Measurements from ENCODE around the gene IKZF5. TPM values are rescaled to one million over a fixed set of nuclear protein-coding genes. Genes with fewer than 3 reads are reported as not detected.

IKZF5 gene
- total RNA-seq, 1 experiment from 2014 or later = 8.6 TPM

- H3K4me3 ChIP-seq (ENCODE audit: low read depth in 2 of 2, low read length in 2 of 2) = peak overlapping the region; percentile 87 to 91
- no peaks in the 10 kb centered on the region for H3K27me3 ChIP-seq (ENCODE audit: control insufficient read depth, insufficient read depth, low read length)
- no peak for TF ChIP-seq TCF7L2 (IDR thresholded peaks at IDR 0.05; ENCODE audit: low read depth, low read length)
- no peak for TF ChIP-seq CTCF (IDR thresholded peaks at IDR 0.05)
- no peak for TF ChIP-seq REST (IDR thresholded peaks at IDR 0.05; ENCODE audit: insufficient read depth in 1 of 2, low read depth in 2 of 2, low read length in 1 of 2)
- TF ChIP-seq POLR2AphosphoS5 (IDR thresholded peaks at IDR 0.05; ENCODE audit: low read depth, low read length) = no peak
- TF ChIP-seq SIN3A (IDR thresholded peaks at IDR 0.05; ENCODE audit: borderline replicate concordance, insufficient read depth, low read depth, low read length) = no peak
- peaks cover 23% of the 10 kb centered on the region for H3K4me1 ChIP-seq (ENCODE audit: control insufficient read depth, insufficient read depth, low read length)
- BruUV-seq (replicated peaks) = no TSS peak
- intact Hi-C loops (cut with micrococcal nuclease; ENCODE audit: unreplicated experiment) (no loop called here), in situ Hi-C loops (cut with HindIII; ENCODE audit: low pct_unique_long_range_greater_than_20kb, low sequenced_read_pairs) (no loop called here)
- CTCF ChIA-PET = interaction anchor here (0.6 kb wide), 1 partner anchor 19 kb away, joined by 3 read pairs; no protein-coding TSS in a partner anchor
- POLR2A ChIA-PET = interaction anchor here (0.6 to 0.7 kb wide), 2 partner anchors 110 to 554 kb away, joined by 3 to 6 read pairs; no protein-coding TSS in a partner anchor
- DNase-seq (ENCODE audit: low read depth, low spot score) (no peak), ATAC-seq (no peak)
- peak overlapping the region; percentile 85 for H3K27ac ChIP-seq (ENCODE audit: low read length)
- H3K36me3 ChIP-seq (ENCODE audit: control insufficient read depth, insufficient read depth, low read length) = peaks cover 10% of the 10 kb centered on the region; the same call in 1 of the 2 replicates
- H3K9me3 ChIP-seq (ENCODE audit: control insufficient read depth, insufficient read depth, low read depth, low read length) = peaks cover 3% of the 10 kb centered on the region; the same call in 1 of the 2 replicates
Measured at GRCh38 chr10:122954731-122955050, 53.9 kb downstream of the IKZF5 start.

GRCh38 chr10:122953902-122954730 is 54.5 kb downstream of the IKZF5 start, which contains the start of gene C10orf88:
Gene C10orf88, minus strand, starts transcription at chr10:122954227. Its CDS starts 49 bp downstream, at chr10:122954178.
- intact Hi-C loops (cut with micrococcal nuclease; ENCODE audit: unreplicated experiment) = no loop called here
- H3K4me1 ChIP-seq (ENCODE audit: control insufficient read depth, insufficient read depth, low read length) = peaks cover 23% of the 10 kb centered on the region
- peak within 1 kb of the TSS; percentile 87 to 91 for H3K4me3 ChIP-seq (ENCODE audit: low read depth in 2 of 2, low read length in 2 of 2)
- no TSS peak for BruUV-seq (replicated peaks)
- DNase-seq (ENCODE audit: low read depth, low spot score) (peak; percentile 97), ATAC-seq (peak; percentile 100)
- H3K9me3 ChIP-seq (ENCODE audit: control insufficient read depth, insufficient read depth, low read depth, low read length) = peaks cover 3% of the 10 kb centered on the region; the same call in 1 of the 2 replicates
- H3K36me3 ChIP-seq (ENCODE audit: control insufficient read depth, insufficient read depth, low read length) = peaks cover 16% of the 10 kb centered on the region; the same call in 1 of the 2 replicates
- in situ Hi-C loops (cut with HindIII; ENCODE audit: low pct_unique_long_range_greater_than_20kb, low sequenced_read_pairs) = no loop called here
- H3K27me3 ChIP-seq (ENCODE audit: control insufficient read depth, insufficient read depth, low read length) = no peaks in the 10 kb centered on the region
- POLR2A ChIA-PET = interaction anchor here (0.6 to 0.7 kb wide), 2 partner anchors 110 to 553 kb away, joined by 3 to 6 read pairs; no protein-coding TSS in a partner anchor
- peak within 1 kb of the TSS; percentile 85 for H3K27ac ChIP-seq (ENCODE audit: low read length)
- CTCF ChIA-PET = interaction anchor here (0.6 kb wide), 1 partner anchor 19 kb away, joined by 3 read pairs; no protein-coding TSS in a partner anchor
- peak; percentile 98 for TF ChIP-seq TCF7L2 (IDR thresholded peaks at IDR 0.05; ENCODE audit: low read depth, low read length)
- TF ChIP-seq REST (IDR thresholded peaks at IDR 0.05; ENCODE audit: insufficient read depth in 1 of 2, low read depth in 2 of 2, low read length in 1 of 2) = peak in 1 of 2 experiments; percentile 32; a peak in 1 of 4 replicates
- TF ChIP-seq POLR2AphosphoS5 (IDR thresholded peaks at IDR 0.05; ENCODE audit: low read depth, low read length) = peak; percentile 89
- TF ChIP-seq SIN3A (IDR thresholded peaks at IDR 0.05; ENCODE audit: borderline replicate concordance, insufficient read depth, low read depth, low read length) = peak; percentile 84; the same call in 1 of the 2 replicates
- TF ChIP-seq CTCF (IDR thresholded peaks at IDR 0.05) = no peak
